ENCODE results near the gene EIF2AK3. TPM values are rescaled to one million over a fixed set of nuclear protein-coding genes. Genes with fewer than 3 reads are reported as not detected.

Gene EIF2AK3
- total and polyA plus RNA-seq, 2 of the 13 experiments (the other 11 are each of a cell fraction or from before 2014, with no cell fraction given): 10.3 to 30.6 TPM

DNA sequence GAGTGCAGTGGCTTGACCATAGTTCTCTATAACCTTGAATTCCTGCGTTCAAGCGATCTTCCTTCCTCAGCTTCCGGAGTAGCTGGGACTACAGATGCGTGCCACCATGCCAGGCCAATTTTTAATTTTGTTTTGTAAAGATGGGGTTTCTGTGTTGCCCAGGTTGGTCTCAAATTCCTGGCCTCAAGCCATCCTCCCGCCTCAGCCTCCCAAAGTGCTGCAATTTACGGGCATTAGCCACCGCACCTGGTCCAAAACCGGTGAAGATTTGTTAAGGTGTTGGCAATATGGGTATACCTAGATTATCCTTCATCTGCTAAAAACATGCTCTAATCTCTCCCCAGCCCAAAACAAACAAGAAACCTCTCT is 1.3 kb upstream of the EIF2AK3 start (continued):
- TF ChIP-seq, protein P1, sequence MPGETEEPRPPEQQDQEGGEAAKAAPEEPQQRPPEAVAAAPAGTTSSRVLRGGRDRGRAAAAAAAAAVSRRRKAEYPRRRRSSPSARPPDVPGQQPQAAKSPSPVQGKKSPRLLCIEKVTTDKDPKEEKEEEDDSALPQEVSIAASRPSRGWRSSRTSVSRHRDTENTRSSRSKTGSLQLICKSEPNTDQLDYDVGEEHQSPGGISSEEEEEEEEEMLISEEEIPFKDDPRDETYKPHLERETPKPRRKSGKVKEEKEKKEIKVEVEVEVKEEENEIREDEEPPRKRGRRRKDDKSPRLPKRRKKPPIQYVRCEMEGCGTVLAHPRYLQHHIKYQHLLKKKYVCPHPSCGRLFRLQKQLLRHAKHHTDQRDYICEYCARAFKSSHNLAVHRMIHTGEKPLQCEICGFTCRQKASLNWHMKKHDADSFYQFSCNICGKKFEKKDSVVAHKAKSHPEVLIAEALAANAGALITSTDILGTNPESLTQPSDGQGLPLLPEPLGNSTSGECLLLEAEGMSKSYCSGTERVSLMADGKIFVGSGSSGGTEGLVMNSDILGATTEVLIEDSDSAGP (CRISPR knock-in tag; IDR thresholded peaks at IDR 0.05; ENCODE audit: borderline replicate concordance): no peak
- TF ChIP-seq REPIN1 (CRISPR knock-in tag; IDR thresholded peaks at IDR 0.05; ENCODE audit: borderline replicate concordance, low read depth): no peak

DNA sequence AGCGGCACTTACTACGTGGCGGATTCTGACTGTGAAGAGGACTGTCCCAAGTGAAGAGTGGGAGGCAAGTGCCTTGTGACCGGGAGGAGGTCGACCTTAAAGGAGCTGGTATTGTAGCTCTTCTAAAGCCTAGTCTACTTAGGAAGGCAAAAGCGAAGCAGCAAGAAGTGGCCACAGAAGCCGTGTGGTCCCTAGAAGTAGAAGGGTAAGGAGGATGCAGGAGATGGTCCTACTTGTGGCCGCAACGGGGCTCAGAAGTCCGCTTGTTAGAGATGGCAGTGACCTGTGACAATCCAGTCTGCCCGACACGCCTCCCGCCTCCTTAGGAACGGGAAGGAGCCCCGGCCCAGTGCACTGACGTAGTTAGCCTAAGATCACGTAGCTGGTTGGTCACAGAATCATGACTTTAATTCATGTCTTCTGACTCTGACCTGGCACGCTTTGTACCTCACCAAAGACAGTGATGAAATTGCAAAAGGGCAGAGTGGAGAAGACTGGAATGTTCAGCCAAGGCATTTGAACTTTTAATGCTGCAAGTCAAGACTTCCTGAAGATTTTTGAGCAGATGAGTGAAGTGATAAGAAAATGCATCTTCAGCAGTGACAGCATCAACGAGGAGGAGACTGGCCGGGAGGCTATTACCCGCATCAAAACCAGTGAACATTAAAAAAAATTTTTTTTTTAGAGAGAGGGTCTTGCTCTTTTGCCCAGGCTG is 749 bp upstream of the EIF2AK3 start:
- ATAC-seq (peak; percentile 52), DNase-seq (ENCODE audit: low spot score) (no peak), FAIRE-seq (no peak)
- CTCF ChIA-PET (ENCODE audit: low intra/inter-chr PET ratio, low total read pairs): no interaction called here
- intact Hi-C loops (cut with micrococcal nuclease; ENCODE audit: unreplicated experiment) (loop anchor here (1.0 to 2.0 kb wide), 5 partner anchors 28 to 63 kb away; partner anchors contain the start of gene RPIA), in situ Hi-C loops (cut with HindIII; ENCODE audit: extremely low pct_ligation_motif_present, low pct_unique_long_range_greater_than_20kb) (no loop called here)
- Histone ChIP-seq H3K36me3 (replicated peaks in 1 of 2; ENCODE audit: control insufficient read depth in 1 of 2, insufficient read depth in 2 of 2, low read length in 2 of 2) (no peaks in the 10 kb centered on the region), H3K9me3 (ENCODE audit: low read length) (no peaks in the 10 kb centered on the region), H3K9ac (ENCODE audit: insufficient read depth, low read depth, low read length) (peak overlapping the region; percentile 93), H3K79me2 (ENCODE audit: insufficient read depth, low read length) (peaks cover 39% of the 10 kb centered on the region), H3K4me1 (ENCODE audit: insufficient read depth, low read length) (peaks cover 41% of the 10 kb centered on the region), H3K27ac (ENCODE audit: extremely low read length, insufficient read depth, low read length) (peak overlapping the region; percentile 92), H3K4me3 (replicated peaks in 1 of 3; ENCODE audit: insufficient read depth in 1 of 3, low read depth in 2 of 3, low read length in 3 of 3) (peak overlapping the region; percentile 72 to 86 (median 74)), H2AFZ (ENCODE audit: low read length) (peak overlapping the region; percentile 80), H4K20me1 (ENCODE audit: insufficient read depth, low read length) (peaks cover 7% of the 10 kb centered on the region; the same call in 1 of the 2 replicates), H3K27me3 (ENCODE audit: control insufficient read depth in 1 of 2, insufficient read depth in 2 of 2, low read length in 2 of 2) (no peaks in the 10 kb centered on the region; a peak in 1 of 5 replicates), H3K4me2 (ENCODE audit: low read depth, low read length) (peak overlapping the region; percentile 86)
- POLR2A ChIA-PET: interaction anchor here (0.8 to 2.4 kb wide), 17 partner anchors 8 to 64 kb away, joined by 3 to 19 read pairs (median 5); partner anchors contain the start of gene RPIA
- WGBS (ENCODE audit: low lambda C conversion rate): 10% methylated on average over 21 of the region's 21 CpGs
- BruUV-seq (replicated peaks): TSS peak; percentile 91
- TF ChIP-seq ZNF333 (CRISPR knock-in tag; IDR thresholded peaks at IDR 0.05; ENCODE audit: borderline replicate concordance): no peak
- TF ChIP-seq ZNF572 (CRISPR knock-in tag; IDR thresholded peaks at IDR 0.05): peak; percentile 93
- TF ChIP-seq ZNF781 (CRISPR knock-in tag; IDR thresholded peaks at IDR 0.05; ENCODE audit: borderline replicate concordance, not compliant biosample characterization): peak; percentile 96
- no peak for TF ChIP-seq ZNF34 (CRISPR knock-in tag; IDR thresholded peaks at IDR 0.05; ENCODE audit: borderline replicate concordance)
- 0 out of 2 replicates have a peak, but pooled peaks have one; percentile 8 for TF ChIP-seq ZNF235 (CRISPR knock-in tag; IDR thresholded peaks at IDR 0.05; ENCODE audit: borderline replicate concordance)
- no peak for TF ChIP-seq JARID2 (CRISPR knock-in tag; IDR thresholded peaks at IDR 0.05; ENCODE audit: insufficient replicate concordance)
- peak; percentile 86 for TF ChIP-seq ZBTB21 (CRISPR knock-in tag; IDR thresholded peaks at IDR 0.05)
- TF ChIP-seq ZFP41 (CRISPR knock-in tag; IDR thresholded peaks at IDR 0.05; ENCODE audit: borderline replicate concordance): no peak
- TF ChIP-seq, protein P2, sequence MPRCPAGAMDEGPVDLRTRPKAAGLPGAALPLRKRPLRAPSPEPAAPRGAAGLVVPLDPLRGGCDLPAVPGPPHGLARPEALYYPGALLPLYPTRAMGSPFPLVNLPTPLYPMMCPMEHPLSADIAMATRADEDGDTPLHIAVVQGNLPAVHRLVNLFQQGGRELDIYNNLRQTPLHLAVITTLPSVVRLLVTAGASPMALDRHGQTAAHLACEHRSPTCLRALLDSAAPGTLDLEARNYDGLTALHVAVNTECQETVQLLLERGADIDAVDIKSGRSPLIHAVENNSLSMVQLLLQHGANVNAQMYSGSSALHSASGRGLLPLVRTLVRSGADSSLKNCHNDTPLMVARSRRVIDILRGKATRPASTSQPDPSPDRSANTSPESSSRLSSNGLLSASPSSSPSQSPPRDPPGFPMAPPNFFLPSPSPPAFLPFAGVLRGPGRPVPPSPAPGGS (CRISPR knock-in tag; IDR thresholded peaks at IDR 0.05): no peak
- TF ChIP-seq MXI1 (IDR thresholded peaks at IDR 0.05; ENCODE audit: borderline replicate concordance, low read depth, low read length): no peak; the same call in 1 of the 3 replicates
- TF ChIP-seq MIER2 (CRISPR knock-in tag; IDR thresholded peaks at IDR 0.05): no peak
- TF ChIP-seq, protein P3, sequence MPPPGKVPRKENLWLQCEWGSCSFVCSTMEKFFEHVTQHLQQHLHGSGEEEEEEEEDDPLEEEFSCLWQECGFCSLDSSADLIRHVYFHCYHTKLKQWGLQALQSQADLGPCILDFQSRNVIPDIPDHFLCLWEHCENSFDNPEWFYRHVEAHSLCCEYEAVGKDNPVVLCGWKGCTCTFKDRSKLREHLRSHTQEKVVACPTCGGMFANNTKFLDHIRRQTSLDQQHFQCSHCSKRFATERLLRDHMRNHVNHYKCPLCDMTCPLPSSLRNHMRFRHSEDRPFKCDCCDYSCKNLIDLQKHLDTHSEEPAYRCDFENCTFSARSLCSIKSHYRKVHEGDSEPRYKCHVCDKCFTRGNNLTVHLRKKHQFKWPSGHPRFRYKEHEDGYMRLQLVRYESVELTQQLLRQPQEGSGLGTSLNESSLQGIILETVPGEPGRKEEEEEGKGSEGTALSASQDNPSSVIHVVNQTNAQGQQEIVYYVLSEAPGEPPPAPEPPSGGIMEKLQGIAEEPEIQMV (CRISPR knock-in tag; IDR thresholded peaks at IDR 0.05; ENCODE audit: low read depth): peak; percentile 61; the same call in 1 of the 2 replicates
- TF ChIP-seq ZNF317 (CRISPR knock-in tag; IDR thresholded peaks at IDR 0.05): no peak
- peak; percentile 47; the same call in 1 of the 2 replicates for TF ChIP-seq TGIF2 (CRISPR knock-in tag; IDR thresholded peaks at IDR 0.05)
- no peak for TF ChIP-seq PRPF4 (IDR thresholded peaks at IDR 0.05; ENCODE audit: low read depth, low read length, poor library complexity, severe bottlenecking)
- TF ChIP-seq MLLT10 (CRISPR knock-in tag; IDR thresholded peaks at IDR 0.05): no peak
